ENCODE measurements around the gene BRD3. TPM values are rescaled to one million over a fixed set of nuclear protein-coding genes. Genes with fewer than 3 reads are reported as not detected.
A peak's percentile ranks its signal among the peaks of the same experiment; 100 is the strongest.

BRD3 gene
- total and polyA plus RNA-seq, 11 donors, result 10.3 to 37.3 (median 27.5) TPM

DNA sequence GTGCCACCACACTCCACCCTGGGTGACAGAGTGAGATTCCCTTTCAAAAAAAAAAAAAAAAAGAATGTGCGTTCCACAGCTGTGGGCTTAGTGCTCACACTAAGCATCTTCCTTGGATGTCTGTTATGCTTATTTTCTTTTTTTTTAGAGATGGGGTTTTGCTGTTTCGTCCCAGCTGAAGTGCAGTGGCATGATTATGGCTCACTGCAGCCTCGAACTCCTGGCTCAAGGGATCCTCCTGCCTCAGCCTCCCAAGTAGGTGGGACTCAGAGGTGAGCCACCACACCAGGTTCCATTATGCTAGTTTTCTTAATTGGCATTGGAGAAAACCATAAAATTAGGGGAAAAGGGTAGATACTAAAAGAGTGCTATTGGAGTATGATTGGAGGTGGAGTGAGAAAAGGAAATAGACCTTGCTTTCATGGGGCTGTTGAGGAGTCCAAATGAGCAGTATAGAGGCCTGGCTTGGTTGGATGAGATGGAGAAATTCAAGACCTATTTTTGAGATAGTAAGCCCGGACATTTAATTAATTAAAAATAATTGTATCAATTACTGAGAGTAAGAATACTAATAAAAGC is 43.5 kb downstream of the BRD3 start:
- no peaks in the 10 kb centered on the region for H3K9me3 ChIP-seq
- H3K36me3 ChIP-seq, result peaks cover 0 to 10% (median 4%) of the 10 kb centered on the region in 9 donors
- no peak for TF ChIP-seq POLR2A (IDR thresholded peaks at IDR 0.05)
- TF ChIP-seq, protein P1, sequence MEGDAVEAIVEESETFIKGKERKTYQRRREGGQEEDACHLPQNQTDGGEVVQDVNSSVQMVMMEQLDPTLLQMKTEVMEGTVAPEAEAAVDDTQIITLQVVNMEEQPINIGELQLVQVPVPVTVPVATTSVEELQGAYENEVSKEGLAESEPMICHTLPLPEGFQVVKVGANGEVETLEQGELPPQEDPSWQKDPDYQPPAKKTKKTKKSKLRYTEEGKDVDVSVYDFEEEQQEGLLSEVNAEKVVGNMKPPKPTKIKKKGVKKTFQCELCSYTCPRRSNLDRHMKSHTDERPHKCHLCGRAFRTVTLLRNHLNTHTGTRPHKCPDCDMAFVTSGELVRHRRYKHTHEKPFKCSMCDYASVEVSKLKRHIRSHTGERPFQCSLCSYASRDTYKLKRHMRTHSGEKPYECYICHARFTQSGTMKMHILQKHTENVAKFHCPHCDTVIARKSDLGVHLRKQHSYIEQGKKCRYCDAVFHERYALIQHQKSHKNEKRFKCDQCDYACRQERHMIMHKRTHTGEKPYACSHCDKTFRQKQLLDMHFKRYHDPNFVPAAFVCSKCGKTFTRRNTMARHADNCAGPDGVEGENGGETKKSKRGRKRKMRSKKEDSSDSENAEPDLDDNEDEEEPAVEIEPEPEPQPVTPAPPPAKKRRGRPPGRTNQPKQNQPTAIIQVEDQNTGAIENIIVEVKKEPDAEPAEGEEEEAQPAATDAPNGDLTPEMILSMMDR (IDR thresholded peaks at IDR 0.05), result no peak
- ATAC-seq (no peak), DNase-seq (no peak)
- H3K27me3 ChIP-seq, result no peaks in the 10 kb centered on the region
- H3K4me3 ChIP-seq, result peak overlapping the region in 10 of 12 donors; percentile 19 to 95 (median 58)
- peaks cover 0 to 11% (median 8%) of the 10 kb centered on the region in 12 donors for H3K4me1 ChIP-seq
- intact Hi-C loops (cut with DNase I), result loop anchor here in 1 of 10 donors (2.0 kb wide), 1 partner anchor 42 kb away; no protein-coding TSS in a partner anchor
- H3K27ac ChIP-seq, result peak overlapping the region in 8 of 12 donors; percentile 15 to 79 (median 46)
- 65 to 76% (median 75%) methylated on average over 4 of the region's 4 CpGs for WGBS, 4 donors

DNA sequence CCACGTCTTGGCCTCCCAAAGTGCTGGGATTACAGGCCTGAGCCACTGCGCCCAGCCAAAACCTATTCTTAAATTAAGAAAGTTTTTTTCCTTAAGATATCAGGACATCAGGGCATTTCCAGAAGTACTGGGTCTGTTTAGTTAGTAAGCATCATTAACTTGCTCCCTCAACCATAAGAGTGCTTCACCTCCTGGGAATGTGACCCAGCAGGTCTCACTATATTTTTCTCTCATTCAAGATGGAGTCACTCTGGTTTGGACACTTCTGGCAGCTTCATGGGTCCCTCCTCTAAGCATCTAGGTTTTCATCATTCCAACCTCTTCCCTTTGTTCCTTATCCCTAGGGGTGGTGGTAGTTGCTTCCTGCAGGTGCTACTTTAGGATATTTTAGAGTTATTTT is 52.9 kb downstream of the BRD3 start:
- ATAC-seq (no peak), DNase-seq (no peak)
- intact Hi-C loops (cut with DNase I), result no loop called here
- no peak overlapping the region for H3K27ac ChIP-seq
- H3K27me3 ChIP-seq, result no peaks in the 10 kb centered on the region
- WGBS, 4 donors, result 85 to 98% (median 93%) methylated on average over 2 of the region's 2 CpGs
- H3K36me3 ChIP-seq, result no peaks in the 10 kb centered on the region
- H3K4me3 ChIP-seq, result no peak overlapping the region
- peaks cover 0 to 5% (median 0%) of the 10 kb centered on the region in 12 donors for H3K9me3 ChIP-seq
- TF ChIP-seq, protein P1 (IDR thresholded peaks at IDR 0.05), result no peak
- TF ChIP-seq POLR2A (IDR thresholded peaks at IDR 0.05), result no peak
- H3K4me1 ChIP-seq, result peaks cover 0 to 4% (median 0%) of the 10 kb centered on the region in 12 donors

DNA sequence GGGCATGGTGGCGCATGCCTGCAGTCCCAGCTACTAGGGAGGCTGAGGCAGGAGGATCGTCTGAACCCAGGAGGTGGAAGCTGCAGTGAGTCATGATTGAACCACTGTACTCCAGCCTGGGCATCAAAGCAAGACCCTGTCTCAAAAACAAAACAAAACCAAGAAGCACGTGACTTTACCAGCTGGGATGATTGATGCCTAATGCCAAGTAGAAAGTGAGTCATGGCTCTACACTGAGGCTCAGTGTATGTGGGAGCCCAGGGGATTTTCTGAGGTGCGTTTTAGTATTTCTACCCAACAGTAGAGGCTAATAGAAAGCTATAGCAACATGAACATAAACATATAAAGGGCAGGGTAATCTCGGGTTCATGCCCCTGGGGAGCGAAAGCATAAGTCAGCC is 56.4 kb downstream of the BRD3 start:
- H3K4me3 ChIP-seq, result no peak overlapping the region
- no peaks in the 10 kb centered on the region for H3K36me3 ChIP-seq
- DNase-seq (no peak), ATAC-seq (no peak)
- peaks cover 0 to 5% (median 0%) of the 10 kb centered on the region in 12 donors for H3K9me3 ChIP-seq
- intact Hi-C loops (cut with DNase I), result no loop called here
- H3K27me3 ChIP-seq, result no peaks in the 10 kb centered on the region
- WGBS, 4 donors, result 87 to 93% (median 92%) methylated on average over 6 of the region's 6 CpGs
- H3K4me1 ChIP-seq, result peaks cover 0 to 4% (median 0%) of the 10 kb centered on the region in 12 donors
- TF ChIP-seq POLR2A (IDR thresholded peaks at IDR 0.05), result no peak
- TF ChIP-seq, protein P1 (IDR thresholded peaks at IDR 0.05), result no peak
- no peak overlapping the region for H3K27ac ChIP-seq

DNA sequence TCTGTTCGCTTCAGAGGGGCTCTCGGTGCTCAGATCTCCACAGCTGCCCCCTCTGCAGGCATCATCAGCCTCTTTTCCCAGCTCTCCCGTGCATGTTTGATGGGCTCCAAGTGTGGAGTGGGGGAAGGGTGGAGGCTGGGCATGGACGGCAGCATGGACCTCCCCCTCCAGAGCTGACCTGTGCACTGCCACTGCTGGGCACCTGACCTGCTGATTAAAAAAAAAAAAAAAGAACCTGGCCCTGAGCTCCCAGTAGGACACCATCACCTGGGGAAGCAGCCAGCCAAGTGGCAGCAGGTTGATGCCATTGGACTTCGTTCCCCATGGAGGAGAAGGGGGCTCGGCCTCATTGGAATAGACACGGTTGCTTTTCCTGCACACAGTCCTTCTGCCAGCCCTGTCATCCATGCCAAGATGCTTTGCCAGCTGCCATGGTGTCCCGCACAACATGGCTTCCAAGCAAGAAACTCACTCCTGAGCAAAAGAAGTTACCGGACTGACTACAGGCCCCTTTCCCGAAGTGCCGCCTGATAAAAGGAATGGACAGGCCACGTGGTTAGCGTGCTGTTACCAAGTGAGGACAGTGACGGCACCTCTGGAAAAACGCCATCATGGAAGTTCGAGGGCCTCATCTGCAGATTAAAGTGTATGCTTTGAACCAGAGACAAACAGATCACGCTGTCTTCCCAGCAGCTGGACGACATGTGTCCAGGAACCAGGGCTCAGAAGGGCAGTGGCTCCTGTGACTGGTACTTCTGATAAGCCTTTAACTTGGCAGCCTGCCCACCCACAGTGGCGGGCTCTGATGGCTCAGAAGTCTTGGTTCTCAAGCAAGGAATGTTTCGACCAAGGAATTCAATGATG is 57.3 kb downstream of the BRD3 start:
- Histone ChIP-seq H3K4me1 (peaks cover 0 to 4% (median 0%) of the 10 kb centered on the region in 12 donors), H3K27me3 (no peaks in the 10 kb centered on the region), H3K27ac (no peak overlapping the region), H3K4me3 (no peak overlapping the region), H3K9me3 (peaks cover 0 to 5% (median 0%) of the 10 kb centered on the region in 12 donors), H3K36me3 (no peaks in the 10 kb centered on the region)
- ATAC-seq (peak in 1 of 4 donors; percentile 50), DNase-seq (no peak)
- TF ChIP-seq POLR2A (IDR thresholded peaks at IDR 0.05), result no peak
- TF ChIP-seq, protein P1 (IDR thresholded peaks at IDR 0.05), result no peak
- intact Hi-C loops (cut with DNase I), result no loop called here
- WGBS, 4 donors, result 56 to 67% (median 62%) methylated on average over 17 to 20 of the region's 20 CpGs

All from heart left ventricle (tissue), 16 donors.